HG03520 (cell line): Measurements from ENCODE around the gene OCEL1.
"Not testable (repeated sequence)": the region's sequence is repeated elsewhere in the genome, so short reads cannot be mapped to it uniquely, and the experiment has no call there.

ENCODE experiments used
- ATAC-seq: cut with Tn5 transposase; IDR thresholded peaks from one replicate; pipeline ENCODE4 v1.9.1; 2021; ENCODE audit warnings: mild to moderate bottlenecking, moderate library complexity; ENCODE audit not compliant: unreplicated experiment

Gene OCEL1

GRCh38 chr19:17260842-17261325, 34.9 kb downstream of the OCEL1 start:
- peak; percentile 71 for ATAC-seq

GRCh38 chr19:17262557-17262956, 36.5 kb downstream of the OCEL1 start:
- no peak for ATAC-seq

GRCh38 chr19:17263712-17264640, 38.0 kb downstream of the OCEL1 start:
- ATAC-seq, result no peak

- no peak for ATAC-seq
These were observed 38.6 kb downstream of the OCEL1 start, which contains the start of gene USHBP1 for GRCh38 chr19:17264641-17264979. TSS of gene USHBP1 (minus strand) at chr19:17264745. CDS start at chr19:17264299, 446 bp downstream.

- no peak for ATAC-seq
These were observed 40.0 kb downstream of the OCEL1 start for GRCh38 chr19:17266026-17266425.

GRCh38 chr19:17266589-17266974, 40.6 kb downstream of the OCEL1 start:
- ATAC-seq, result peak; percentile 21

GRCh38 chr19:17266975-17267788, 41.2 kb downstream of the OCEL1 start, which contains the start of gene BABAM1:
TSS of gene BABAM1 (plus strand) at chr19:17267443. CDS start at chr19:17268807, 1,364 bp downstream.
- peak; percentile 84 for ATAC-seq

GRCh38 chr19:17268754-17269153, 42.7 kb downstream of the OCEL1 start:
- ATAC-seq, result no peak

- ATAC-seq, result not testable (repeated sequence)
These were observed 48.9 kb downstream of the OCEL1 start for GRCh38 chr19:17274892-17275291.

- ATAC-seq, result no peak
These were observed 49.6 kb downstream of the OCEL1 start for GRCh38 chr19:17275441-17276175.
